B cell (primary cell): ENCODE measurements around the gene GUCD1. TPM values are rescaled to one million over a fixed set of nuclear protein-coding genes. Genes with fewer than 3 reads are reported as not detected.
"Not testable (repeated sequence)": the region's sequence is repeated elsewhere in the genome, so short reads cannot be mapped to it uniquely, and the experiment has no call there.

Experiments
- ATAC-seq: fragments of 200-7000 bp; cut with Tn5 transposase; one replicate; pipeline ENCODE4 v1.10.0; 2021; ENCODE audit warnings: low read depth, mild to moderate bottlenecking, moderate number of reproducible peaks, moderate library complexity
- CTCF ChIA-PET: fragments of 350-600 bp; sonication (Branson Sonifier 250); formaldehyde crosslinking; loops from one replicate; lab custom pipeline; 2021; ENCODE audit warnings: antibody characterized with exemption, inconsistent platforms; lab: Charles Lee
- POLR2A ChIA-PET: fragments of 350-600 bp; sonication (Branson Sonifier 250); formaldehyde crosslinking; loops from one replicate; lab custom pipeline; 2021; ENCODE audit warnings: antibody characterized with exemption; lab: Charles Lee
- DNase-seq: peaks from one replicate; pipeline ENCODE4 v3.0.0; 2013
- H2AFZ ChIP-seq: 2 replicates; pipeline ENCODE4 v1.6.1; 2012; ENCODE audit warnings: mild to moderate bottlenecking, low read depth, low read length; ENCODE audit not compliant: insufficient read depth, poor library complexity, severe bottlenecking
- H3K27ac ChIP-seq, 2 donors: 1 replicate in 1 of 2; 2 replicates in 1 of 2; pipeline ENCODE4 v1.5.1; 2012 to 2013; ENCODE audit warnings: low read length in 2 of 2, mild to moderate bottlenecking in 2 of 2, moderate library complexity in 1 of 2
- H3K27me3 ChIP-seq, 4 experiments: fragments of 200-600 bp in 1 of 4; sonication (generic) in 1 of 4; replicated peaks in 1 of 4; 1 replicate in 2 of 4; 2 replicates in 2 of 4; pipeline versions ENCODE4 v1.6.1 to v1.7.0; 2013 to 2016; ENCODE audit warnings: low read length in 3 of 4, mild to moderate bottlenecking in 2 of 4, mixed read lengths in 1 of 4, moderate library complexity in 1 of 4; ENCODE audit not compliant: insufficient read depth in 4 of 4, control insufficient read depth in 3 of 4; ENCODE audit errors: control extremely low read depth in 1 of 4
- H3K36me3 ChIP-seq, 2 experiments: replicated peaks in 1 of 2; 1 replicate in 1 of 2; 2 replicates in 1 of 2; pipeline versions ENCODE4 v1.6.1 to v1.7.1; 2013; ENCODE audit warnings: low read length in 1 of 2; ENCODE audit not compliant: insufficient read depth in 2 of 2, control insufficient read depth in 1 of 2; ENCODE audit errors: control extremely low read depth in 1 of 2, extremely low read depth in 1 of 2
- H3K4me1 ChIP-seq, 2 donors: fragments of 200-600 bp in 1 of 2; sonication (generic) in 1 of 2; 1 replicate in 1 of 2; 2 replicates in 1 of 2; pipeline versions ENCODE4 v1.5.1 to v1.6.1; 2013 to 2017; ENCODE audit warnings: low read length in 2 of 2; ENCODE audit not compliant: control insufficient read depth in 2 of 2, insufficient read depth in 2 of 2
- H3K4me2 ChIP-seq: replicated peaks from 2 replicates; pipeline ENCODE3; 2012; ENCODE audit warnings: mild to moderate bottlenecking, low read depth, low read length; ENCODE audit not compliant: poor library complexity, severe bottlenecking
- H3K4me3 ChIP-seq, 5 experiments: fragments of 200-600 bp in 1 of 5; sonication (generic) in 1 of 5; 1 replicate in 3 of 5; 2 replicates in 2 of 5; pipeline versions ENCODE4 v1.5.1 to v1.7.0; 2011 to 2016; ENCODE audit warnings: low read length in 4 of 5, mild to moderate bottlenecking in 4 of 5, low read depth in 2 of 5, control low read depth in 1 of 5, moderate library complexity in 1 of 5; ENCODE audit not compliant: insufficient read depth in 1 of 5; ENCODE audit errors: control extremely low read depth in 1 of 5, extremely low read depth in 1 of 5
- H3K79me2 ChIP-seq: fragments of 200-600 bp; sonication (generic); one replicate; pipeline ENCODE4 v1.6.0; 2016; ENCODE audit warnings: low read length; ENCODE audit not compliant: control insufficient read depth, insufficient read depth
- H3K9ac ChIP-seq: fragments of 200-600 bp; sonication (generic); 2 replicates; pipeline ENCODE4 v1.6.1; 2017; ENCODE audit warnings: mild to moderate bottlenecking, low read length, moderate library complexity
- H3K9me3 ChIP-seq, 3 donors: one replicate each; pipeline versions ENCODE4 v1.6.1 to v1.7.1; 2013; ENCODE audit warnings: low read length in 2 of 3; ENCODE audit not compliant: control insufficient read depth in 2 of 3, insufficient read depth in 1 of 3; ENCODE audit errors: control extremely low read depth in 1 of 3
- H4K20me1 ChIP-seq: 2 replicates; pipeline ENCODE4 v1.6.0; 2012; ENCODE audit warnings: mild to moderate bottlenecking, low read length; ENCODE audit not compliant: insufficient read depth, control insufficient read depth, poor library complexity, severe bottlenecking
- H3K27ac Mint-ChIP-seq: one replicate; pipeline ENCODE4 v1.8.0; 2021; ENCODE audit warnings: mixed read lengths
- H3K27me3 Mint-ChIP-seq: one replicate; pipeline ENCODE4 v1.8.0; 2021; ENCODE audit warnings: mixed read lengths
- H3K4me1 Mint-ChIP-seq: one replicate; pipeline ENCODE4 v1.8.0; 2021; ENCODE audit warnings: mixed read lengths
- H3K4me3 Mint-ChIP-seq: one replicate; pipeline ENCODE4 v1.8.0; 2021; ENCODE audit warnings: mixed read lengths
- H3K9me3 Mint-ChIP-seq: one replicate; pipeline ENCODE4 v1.8.0; 2022; ENCODE audit warnings: mixed read lengths; ENCODE audit not compliant: insufficient read depth
- CTCF ChIP-seq: fragments of 200-600 bp; IDR thresholded peaks from one replicate; pipeline ENCODE4 v1.8.0; 2022; ENCODE audit warnings: antibody characterized with exemption, mild to moderate bottlenecking
- EZH2 ChIP-seq: IDR thresholded peaks from 2 replicates; pipeline ENCODE4 v1.6.1; 2012; ENCODE audit warnings: borderline replicate concordance, low read depth, mild to moderate bottlenecking, moderate library complexity, low read length; ENCODE audit not compliant: insufficient read depth, poor library complexity, severe bottlenecking
- WGBS: methylation state at CpG from one replicate; pipeline ENCODE4 v1.1.5; 2013; ENCODE audit warnings: missing lambda C conversion rate; ENCODE audit not compliant: insufficient coverage; 5-methylcytosine and 5-hydroxymethylcytosine counted together
- intact Hi-C: fragments of 100-400 bp; cut with micrococcal nuclease; formaldehyde crosslinking; loops from one replicate; pipeline ENCODE4 v1.10.0; 2022
- polyA plus RNA-seq: library from polyadenylated mRNA; depleted of rRNA; stranded (reverse); fragments of >200 nt; gene quantifications from 2 replicates; pipeline ENCODE4 v1.2.3, GENCODE V29; 2012
- total RNA-seq, 2 donors: library from RNA; stranded (reverse); fragments of 120-200 nt in 1 of 2; gene quantifications; 1 replicate in 1 of 2; 2 replicates in 1 of 2; pipeline versions ENCODE4 v1.2.3 to v1.2.4, GENCODE V29; 2013 to 2022

The GUCD1 gene
- total and polyA plus RNA-seq, 2 donors (not counting 1 experiment from before 2014, with no cell fraction given), result 257 to 378 TPM

- TF ChIP-seq CTCF, result no peak
- TF ChIP-seq EZH2, result no peak
- Histone ChIP-seq H3K4me2 (no peak overlapping the region), H4K20me1 (no peaks in the 10 kb centered on the region), H2AFZ (no peak overlapping the region), H3K27ac (no peak overlapping the region), H3K36me3 (no peaks in the 10 kb centered on the region), H3K9ac (no peak overlapping the region), H3K4me1 (peaks cover 0 to 9% of the 10 kb centered on the region in 2 donors), H3K9me3 (peaks cover 0 to 3% (median 0%) of the 10 kb centered on the region in 3 donors), H3K4me3 (no peak overlapping the region), H3K27me3 (no peaks in the 10 kb centered on the region), H3K79me2 (no peaks in the 10 kb centered on the region)
- H3K27me3 Mint-ChIP-seq, result no peaks in the 10 kb centered on the region
- 85% methylated on average over 7 of the region's 8 CpGs for WGBS
- ATAC-seq (no peak), DNase-seq (no peak)
- POLR2A ChIA-PET, result no interaction called here
- H3K4me1 Mint-ChIP-seq, result peaks cover 10% of the 10 kb centered on the region
- no peaks in the 10 kb centered on the region for H3K9me3 Mint-ChIP-seq
- intact Hi-C loops, result no loop called here
- H3K4me3 Mint-ChIP-seq, result no peak overlapping the region
- H3K27ac Mint-ChIP-seq, result no peak overlapping the region
- CTCF ChIA-PET, result no interaction called here
These were observed 44.6 kb upstream of the GUCD1 start for GRCh38 chr22:24599514-24599913.

- H3K36me3 ChIP-seq, H3K27me3 Mint-ChIP-seq, H3K9me3 ChIP-seq, H3K79me2 ChIP-seq, ATAC-seq, H3K27ac Mint-ChIP-seq, H4K20me1 ChIP-seq, H3K4me3 ChIP-seq, H3K27ac ChIP-seq, H3K9ac ChIP-seq, CTCF ChIA-PET, POLR2A ChIA-PET, H3K4me2 ChIP-seq, DNase-seq, H3K9me3 Mint-ChIP-seq, intact Hi-C loops, H3K4me3 Mint-ChIP-seq, H3K4me1 Mint-ChIP-seq, H2AFZ ChIP-seq: not testable (repeated sequence)
- Histone ChIP-seq H3K27me3 (peaks cover 0 to 12% (median 0%) of the 10 kb centered on the region in 4 experiments), H3K4me1 (peaks cover 1 to 15% of the 10 kb centered on the region in 2 donors)
- WGBS, result 53% methylated on average over 3 of the region's 9 CpGs
These were observed 42.1 kb upstream of the GUCD1 start for GRCh38 chr22:24597076-24597475.
